ENCODE results near the gene TRPV4.
"Not testable (repeated sequence)": the region's sequence is repeated elsewhere in the genome, so short reads cannot be mapped to it uniquely, and the experiment has no call there.

The TRPV4 gene

DNA sequence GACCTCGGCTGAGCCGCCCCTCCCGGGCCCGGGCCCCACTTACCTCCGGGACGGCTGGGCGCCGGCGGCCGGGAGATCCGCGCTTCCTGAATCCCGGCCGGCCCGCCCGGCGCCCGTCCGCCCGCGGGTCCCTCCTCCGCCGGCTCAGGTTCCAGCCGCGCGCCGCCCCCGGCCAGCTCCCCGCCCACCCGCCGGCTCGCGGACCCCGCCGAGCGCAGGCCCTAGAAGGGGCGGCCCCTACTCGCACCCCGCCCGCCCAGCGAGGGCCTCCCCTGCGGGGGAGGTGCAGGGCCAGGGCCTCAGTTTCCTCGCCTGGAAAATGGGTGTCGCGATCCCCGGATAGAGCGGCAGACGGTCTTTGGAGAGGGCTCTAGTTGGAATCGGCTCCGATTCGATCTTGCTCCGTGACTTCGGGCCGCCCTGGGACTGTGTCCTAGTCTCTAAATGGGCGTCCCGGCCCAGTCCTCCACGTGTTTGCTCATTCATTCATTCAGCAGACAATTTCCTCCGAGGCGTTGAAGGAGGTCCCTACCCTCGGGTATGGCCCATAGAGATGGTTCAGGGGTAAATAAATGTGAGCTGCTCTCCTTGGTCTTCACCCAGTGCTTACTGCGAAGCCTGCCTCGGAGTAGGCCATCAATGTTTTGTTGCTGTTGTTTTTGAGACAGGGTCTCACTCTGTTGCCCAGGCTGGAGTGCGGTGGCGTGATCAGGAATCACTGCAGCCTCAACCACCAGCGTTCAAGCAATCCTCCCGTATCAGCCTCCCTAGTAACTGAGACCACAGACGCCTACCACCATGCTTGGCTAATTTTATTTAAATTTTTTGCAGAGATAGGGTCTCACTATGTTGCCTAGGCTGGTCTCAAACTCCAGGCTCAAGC, at the start of gene TRPV4:
TSS of gene TRPV4 (minus strand) at position 92 of the 883 bp plus-strand sequence. CDS start 18,602 bp downstream, outside the sequence.
- DNase-seq = no peak

DNA sequence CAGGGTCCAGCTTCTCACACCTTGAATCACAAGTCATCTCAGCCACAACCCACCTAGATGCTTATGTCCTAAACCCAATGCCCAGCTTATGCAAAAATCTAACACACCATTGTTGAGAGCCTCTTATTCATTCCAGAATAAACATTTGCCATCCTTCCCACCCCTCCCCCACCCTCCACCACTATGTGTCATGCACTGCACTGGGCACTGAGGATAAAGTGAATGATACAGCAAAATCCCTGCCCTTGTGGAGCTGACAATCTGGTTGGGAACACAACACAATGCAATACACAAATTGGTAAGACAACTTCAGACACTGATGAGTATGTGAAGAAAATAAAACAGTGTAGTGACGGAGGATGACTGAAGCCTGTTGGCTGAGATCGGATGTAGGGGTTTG, 48.6 kb upstream of the TRPV4 start:
- no peak for DNase-seq

DNA sequence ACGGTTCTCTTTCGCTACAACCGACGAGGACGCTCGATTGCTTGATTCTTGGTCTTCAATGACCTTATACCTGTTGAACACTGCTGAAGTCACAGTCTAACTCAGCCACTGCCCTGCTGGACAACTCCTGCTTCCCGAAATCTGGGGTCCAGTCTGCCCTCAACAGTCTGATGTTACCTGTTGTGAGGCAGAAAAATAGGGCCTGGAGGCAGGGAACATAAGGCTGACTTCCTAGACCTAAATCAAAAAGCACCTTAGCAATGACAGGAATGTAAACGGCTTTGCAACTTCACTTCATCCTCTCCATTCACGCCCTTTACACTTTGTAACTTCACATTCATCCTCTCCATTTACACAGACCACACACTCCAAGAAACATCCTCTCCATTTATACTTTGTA, 47.7 kb upstream of the TRPV4 start:
- no peak for DNase-seq

DNA sequence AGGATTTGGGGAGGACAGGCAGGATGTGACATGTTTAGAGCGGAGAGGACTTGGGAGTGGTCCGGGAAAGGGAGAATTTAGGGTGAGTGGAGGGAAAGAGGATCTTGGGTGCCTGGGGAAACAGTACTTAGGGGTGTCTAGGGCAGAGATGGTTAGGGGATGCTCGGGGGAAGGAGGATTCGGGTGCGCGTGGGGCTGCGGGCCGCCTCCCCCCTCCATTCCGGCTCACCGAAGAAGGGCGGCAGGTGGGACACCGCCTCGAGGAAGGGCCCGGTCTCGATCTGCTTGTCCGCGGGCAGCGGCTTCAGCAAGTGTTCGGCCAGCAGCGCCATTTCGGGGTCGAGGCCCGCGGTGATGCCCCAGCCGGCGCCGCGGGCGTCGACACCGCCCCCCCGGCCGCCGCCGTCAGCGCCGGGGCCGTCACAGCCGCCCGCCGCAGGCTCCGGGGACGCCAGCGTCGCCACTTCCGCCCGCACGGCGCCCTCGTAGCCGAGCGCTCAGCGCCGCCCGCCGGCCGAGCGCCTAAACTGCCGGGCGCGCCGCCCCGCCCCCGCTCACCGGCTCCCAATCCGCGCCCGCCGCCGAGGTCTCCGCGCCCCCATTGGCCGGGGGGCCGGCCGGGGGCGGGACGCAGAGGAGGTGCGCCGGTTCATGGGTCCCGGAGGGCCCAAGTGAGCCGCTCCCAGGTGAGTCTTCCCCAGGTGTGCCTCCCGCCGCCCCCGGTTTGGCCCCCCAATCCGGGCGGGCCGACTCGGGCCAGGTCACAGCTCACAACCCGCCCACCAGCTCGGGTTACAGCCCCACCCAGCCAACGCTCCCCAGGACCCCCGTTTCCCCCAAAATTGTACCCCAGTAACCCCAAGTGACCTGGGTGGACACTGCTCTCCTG, 47.1 kb upstream of the TRPV4 start, which contains the start of gene GLTP:
TSS of gene GLTP (minus strand) at position 499 of the 889 bp plus-strand sequence. CDS start at position 332, 167 bp downstream.
- DNase-seq = peak; percentile 60

DNA sequence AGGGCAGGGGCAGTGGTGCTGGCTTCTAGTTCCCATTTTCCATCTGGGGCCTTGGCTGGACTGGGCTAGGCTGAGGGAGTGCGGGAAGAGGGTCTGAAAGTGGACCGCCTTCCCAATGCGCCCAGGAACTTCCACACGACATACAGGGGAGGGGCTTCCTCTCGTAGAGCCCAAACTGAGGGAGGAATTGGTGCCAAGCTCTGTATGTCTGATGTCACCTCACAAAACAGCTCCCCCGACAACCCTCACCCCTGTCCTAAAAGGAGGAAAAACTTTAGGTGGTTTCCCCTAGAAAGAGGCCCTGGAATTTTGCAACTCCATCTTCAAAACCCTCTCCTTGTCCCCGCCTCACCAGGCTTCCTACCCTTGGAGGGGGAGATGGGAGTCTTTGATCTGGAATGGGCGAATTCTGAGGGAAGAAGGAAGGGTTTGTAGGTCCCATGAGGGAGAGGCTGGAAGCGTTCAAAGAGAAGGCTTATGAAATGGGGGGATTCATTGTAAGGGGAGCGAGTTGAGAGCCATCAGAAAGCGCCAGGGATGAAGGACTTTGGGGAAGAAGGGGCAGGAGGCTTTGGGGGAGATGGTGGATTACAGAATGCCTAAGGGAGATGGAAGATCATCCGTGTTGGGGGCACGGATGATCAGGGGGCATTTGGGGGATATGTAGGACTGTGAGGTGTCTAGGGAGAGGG, 46.3 kb upstream of the TRPV4 start:
- no peak for DNase-seq

- no peak for DNase-seq
Measured at GRCh38 chr12:109878749-109879148, 45.6 kb upstream of the TRPV4 start.

DNA sequence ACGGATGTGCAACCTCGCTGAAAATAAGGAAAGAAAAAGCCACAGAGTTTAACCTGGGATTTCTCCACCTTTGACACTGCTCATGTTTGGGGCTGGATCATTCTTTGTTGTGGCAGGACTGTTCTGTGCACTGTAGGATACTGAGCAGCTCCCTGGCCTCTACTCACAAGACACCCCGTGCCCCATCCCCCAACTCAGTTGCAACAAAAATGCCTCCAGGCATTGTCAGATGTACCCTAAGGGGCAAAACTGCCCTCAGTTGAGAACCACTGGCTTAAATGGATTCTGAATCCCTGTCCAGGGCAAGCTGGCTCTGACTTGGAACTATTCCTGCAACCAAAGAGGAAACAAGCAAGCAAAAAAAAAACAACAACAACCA, 45.0 kb upstream of the TRPV4 start:
- DNase-seq = no peak

DNA sequence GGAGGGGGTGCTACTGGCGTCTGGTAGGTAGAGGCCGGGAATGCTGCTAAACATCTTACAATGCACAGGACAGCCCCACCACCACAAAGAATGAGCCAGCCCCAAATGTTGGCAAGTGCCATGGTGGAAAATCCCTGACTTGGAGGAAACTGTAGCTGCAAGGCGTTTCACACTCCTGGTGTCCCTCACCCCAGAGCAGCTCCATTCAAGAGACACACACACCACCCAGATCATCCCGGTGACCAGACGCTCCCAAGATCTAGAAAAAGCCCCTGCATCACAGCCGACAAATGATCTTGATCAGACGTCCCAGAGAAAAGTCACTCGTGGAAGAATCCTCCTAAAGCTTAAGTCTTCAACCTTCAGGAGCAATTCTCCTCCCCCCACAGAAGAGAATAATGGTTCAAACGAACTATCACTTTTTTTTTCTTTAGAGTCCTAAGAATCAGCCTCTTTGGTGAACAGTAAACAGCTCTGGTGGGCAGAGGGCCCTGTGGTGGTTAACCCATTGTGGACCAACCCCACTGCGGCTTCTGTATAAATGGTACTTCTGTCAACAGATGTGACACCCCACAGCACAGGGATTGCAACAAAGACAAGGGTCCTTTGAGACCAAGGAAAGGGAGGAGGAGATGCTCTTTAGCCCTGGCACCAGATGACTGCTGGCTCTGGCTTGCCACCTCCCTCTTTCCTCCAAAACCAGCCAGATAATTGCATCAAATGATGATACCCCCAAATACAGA, 44.5 kb upstream of the TRPV4 start:
- DNase-seq = no peak

- DNase-seq = no peak
Measured at GRCh38 chr12:109876406-109876805, 43.2 kb upstream of the TRPV4 start.

DNA sequence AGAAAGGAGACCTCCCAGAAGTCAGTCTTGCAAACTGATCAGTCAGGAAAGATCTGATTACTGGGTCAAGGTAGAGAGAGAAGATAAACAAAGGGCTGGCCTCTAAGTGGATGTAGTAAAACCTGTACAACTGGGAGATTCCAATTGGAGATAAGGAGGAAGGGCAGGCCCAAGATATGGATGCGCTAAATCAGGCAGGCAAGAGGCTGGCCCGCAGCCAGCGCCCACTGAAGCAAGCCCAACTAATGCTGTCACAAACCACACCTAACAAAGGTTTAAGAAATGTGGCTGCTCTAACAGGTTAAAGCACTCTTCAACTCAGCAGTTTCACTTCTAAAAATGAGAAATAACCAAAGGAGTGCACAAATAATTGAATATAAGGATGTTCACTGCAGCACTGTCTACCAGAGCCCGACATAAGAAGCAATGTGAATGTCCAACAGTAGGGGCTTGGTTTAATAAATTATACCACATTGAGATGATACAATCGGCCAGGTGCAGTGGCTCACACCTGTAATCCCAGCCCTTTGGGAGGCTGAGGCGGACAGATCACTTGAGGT, 42.5 kb upstream of the TRPV4 start:
- no peak for DNase-seq

- no peak for DNase-seq
Measured at GRCh38 chr12:109873653-109874052, 40.5 kb upstream of the TRPV4 start.

DNA sequence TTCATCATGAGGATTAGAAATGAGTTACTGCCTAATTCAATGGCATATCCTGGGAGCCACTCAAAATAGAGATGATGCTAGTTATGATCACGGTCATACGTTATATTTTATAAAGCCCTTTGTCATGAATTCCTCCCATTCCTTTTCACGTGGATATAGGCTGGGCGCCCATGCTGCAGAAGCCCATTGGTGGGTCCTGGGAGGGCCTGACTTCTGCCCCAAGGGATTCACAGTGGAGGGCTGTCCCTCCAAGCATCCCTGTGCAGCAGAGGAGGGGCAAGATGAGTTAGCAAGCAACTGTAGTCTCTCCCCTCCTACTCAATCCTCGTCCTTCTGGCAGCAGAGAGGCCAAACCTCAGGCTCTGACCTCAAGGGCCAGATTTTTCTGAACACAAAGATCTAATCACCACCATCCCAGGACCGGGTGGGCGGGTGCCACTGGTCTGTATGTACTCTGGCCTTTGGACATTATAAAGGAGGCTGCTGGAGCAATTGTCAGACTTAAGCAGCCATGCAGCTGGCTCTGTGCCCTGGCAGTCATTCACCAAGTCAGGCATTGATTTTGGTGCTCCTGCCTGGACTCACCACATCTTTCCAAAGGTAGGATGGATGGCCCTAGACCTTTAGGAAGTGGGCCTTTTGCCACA, 38.6 kb upstream of the TRPV4 start:
- no peak for DNase-seq

DNA sequence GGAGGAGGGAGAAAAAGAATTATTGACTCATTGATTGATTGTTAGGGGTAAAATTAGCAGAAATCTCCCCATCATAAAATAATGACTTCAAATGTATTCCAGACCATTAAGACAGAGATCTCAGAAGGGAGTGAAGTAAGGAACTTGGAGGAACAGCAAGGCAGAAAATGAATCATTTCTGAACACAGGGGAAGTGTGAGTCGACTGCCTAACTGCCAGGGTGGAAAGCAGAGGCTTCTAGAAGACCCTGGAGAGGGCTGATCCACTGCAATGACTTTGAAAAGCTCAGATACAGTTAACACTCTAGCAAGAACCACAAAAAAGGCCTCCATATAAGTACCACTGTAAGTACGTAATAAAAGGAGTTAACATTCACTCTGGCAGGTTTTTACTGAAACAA, 37.5 kb upstream of the TRPV4 start:
- DNase-seq = no peak

- DNase-seq = no peak
Measured at GRCh38 chr12:109868182-109869051, 35.2 kb upstream of the TRPV4 start.

DNA sequence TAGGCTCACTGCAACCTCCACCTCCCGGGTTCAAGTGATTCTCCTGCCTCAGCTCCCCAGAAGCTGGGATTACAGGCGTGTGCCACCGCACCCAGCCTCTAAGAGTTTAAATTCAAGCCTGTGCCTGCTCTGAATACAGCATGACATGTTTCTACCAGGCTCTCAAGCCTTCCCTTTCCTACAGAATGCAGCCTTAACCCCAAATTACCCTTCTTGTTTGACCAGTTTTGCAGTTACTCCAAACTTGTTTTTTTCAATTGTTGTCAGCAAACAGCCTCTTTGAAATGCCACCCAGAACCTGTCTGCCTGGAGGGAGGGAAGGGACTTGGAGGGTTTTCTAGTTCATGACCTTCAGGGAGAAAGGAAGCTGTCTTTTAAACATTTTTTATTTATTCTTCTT, 31.7 kb upstream of the TRPV4 start:
- no peak for DNase-seq

DNA sequence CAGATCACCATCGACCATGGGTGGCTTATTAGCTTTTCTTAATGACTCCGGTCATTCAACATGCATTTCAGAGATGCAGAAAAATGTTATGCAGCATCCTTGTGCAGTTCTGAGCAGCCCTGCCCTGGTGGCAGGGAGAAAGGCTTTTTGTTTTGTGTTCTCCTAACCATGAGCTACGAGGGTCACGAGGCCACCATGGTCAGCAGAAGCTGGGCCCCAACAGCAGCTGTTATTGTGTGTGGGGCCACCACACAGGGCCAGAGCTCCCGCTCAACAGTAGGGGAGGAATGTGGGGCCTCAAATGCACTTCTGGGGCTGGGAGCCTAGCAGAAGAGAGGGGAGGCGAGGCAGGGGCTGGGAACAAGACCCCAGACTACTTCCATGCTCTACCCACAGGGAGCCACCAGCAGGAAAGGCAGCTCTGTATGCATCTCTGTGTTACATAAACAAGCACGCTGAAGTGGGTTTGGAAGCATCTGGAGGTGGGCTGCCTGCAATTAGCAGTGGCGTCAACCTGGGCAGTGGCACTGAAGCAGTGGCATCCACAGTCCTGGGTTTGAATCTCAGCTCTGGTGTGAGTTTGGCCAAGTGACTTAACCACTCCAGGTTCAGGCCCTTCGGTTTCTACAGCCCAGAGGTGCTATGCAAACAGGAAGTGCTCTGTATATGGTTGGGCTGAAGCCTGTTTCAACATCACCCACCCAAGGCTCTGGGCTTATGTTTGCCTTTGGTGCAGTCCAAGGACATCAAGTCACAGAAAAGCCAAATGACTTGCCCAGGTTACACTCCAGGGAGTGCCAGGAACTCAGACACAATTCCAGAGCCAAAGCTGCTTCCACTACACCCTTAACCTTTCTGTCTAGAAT, 30.9 kb upstream of the TRPV4 start:
- no peak for DNase-seq

DNA sequence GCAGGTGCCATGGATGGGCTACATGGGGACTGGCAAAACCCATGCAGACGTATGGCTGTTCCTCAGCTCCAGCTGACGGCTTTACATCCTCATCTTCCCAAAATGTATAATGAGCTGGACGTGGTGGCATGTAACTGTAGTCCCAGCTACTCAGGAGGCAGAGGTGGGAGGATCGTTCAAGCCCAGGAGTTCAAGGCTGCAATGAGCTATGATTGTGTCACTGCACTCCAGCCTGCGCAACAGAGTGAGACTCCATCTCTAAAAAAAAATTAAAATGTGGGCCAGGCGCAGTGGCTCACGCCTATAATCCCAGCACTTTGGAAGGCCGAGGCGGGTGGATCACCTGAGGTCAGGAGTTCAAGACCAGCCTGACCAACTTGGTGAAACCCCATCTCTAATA, 29.3 kb upstream of the TRPV4 start:
- DNase-seq = not testable (repeated sequence)

GRCh38 chr12:109861689-109862314, 28.6 kb upstream of the TRPV4 start:
- no peak for DNase-seq

DNA sequence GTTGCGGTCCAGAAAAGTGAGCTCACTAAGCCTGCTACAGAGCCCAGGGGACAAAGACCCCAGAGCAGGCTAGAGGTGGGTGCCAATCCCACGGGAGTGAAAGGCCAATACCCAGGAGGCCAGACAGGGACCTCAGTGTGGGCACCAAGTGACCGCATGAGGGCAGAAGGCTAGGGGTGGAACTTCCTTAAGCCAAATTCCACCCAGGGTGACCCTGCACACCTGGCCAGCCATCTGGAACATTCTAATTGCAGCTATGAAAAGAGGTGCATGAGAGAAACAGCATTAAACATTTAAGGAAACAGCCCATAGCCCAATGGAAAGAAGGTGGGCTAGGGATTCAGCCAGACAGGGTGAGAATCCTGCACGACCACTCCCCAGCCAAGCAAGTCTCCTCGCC, 27.8 kb upstream of the TRPV4 start:
- no peak for DNase-seq
